HepG2 (cell line): Measurements from ENCODE around the gene ATXN1L. TPM values are rescaled to one million over a fixed set of nuclear protein-coding genes. Genes with fewer than 3 reads are reported as not detected.
"Not testable (repeated sequence)": the region's sequence is repeated elsewhere in the genome, so short reads cannot be mapped to it uniquely, and the experiment has no call there.

Experiments used
- ATAC-seq: fragments of 200-7000 bp; cut with Tn5 transposase; 3 replicates; pipeline ENCODE4 v1.9.1; 2020; ENCODE audit warnings: mild to moderate bottlenecking, moderate library complexity
- BruUV-seq: library from RNA; stranded (reverse); fragments of 400-500 nt; replicated peaks from 2 replicates; lab custom pipeline; 2021; lab: Mats Ljungman, UMichigan
- CTCF ChIA-PET: fragments of 300-600 bp; formaldehyde crosslinking; extraction: SDS; loops from one replicate; lab custom pipeline; 2021; ENCODE audit warnings: low total read pairs, inconsistent platforms, low intra/inter-chr PET ratio; lab: Yijun Ruan, JAX
- POLR2A ChIA-PET: fragments of 350-600 bp; sonication (Branson Sonifier 250); formaldehyde crosslinking; loops from one replicate; lab custom pipeline; 2020; ENCODE audit warnings: antibody characterized with exemption, inconsistent platforms; lab: Yijun Ruan, JAX
- DNase-seq: peaks from one replicate; pipeline ENCODE4 v3.0.0-alpha.2; 2015; ENCODE audit warnings: low spot score
- FAIRE-seq: peaks from 3 replicates; lab custom pipeline; 2011; peaks lifted over from hg19 to GRCh38; lab: Jason Lieb, UNC
- H2AFZ ChIP-seq: one replicate; pipeline ENCODE4 v1.6.1; 2011; ENCODE audit warnings: low read length, inconsistent platforms
- H3K27ac ChIP-seq: fragments of 300-600 bp; 3 replicates; pipeline ENCODE4 v1.8.0; 2011; ENCODE audit warnings: mixed run types, mild to moderate bottlenecking, mixed read lengths, low read length, inconsistent platforms; ENCODE audit not compliant: insufficient read depth; ENCODE audit errors: extremely low read length
- H3K27me3 ChIP-seq, 2 experiments: fragments of 200-600 bp in 1 of 2; 2 replicates in 1 of 2; 3 replicates in 1 of 2; pipeline versions ENCODE4 v1.6.0 to v1.8.0; 2011; ENCODE audit warnings: low read length in 2 of 2, mild to moderate bottlenecking in 2 of 2, moderate library complexity in 2 of 2, inconsistent platforms in 1 of 2; ENCODE audit not compliant: insufficient read depth in 2 of 2, control insufficient read depth in 1 of 2
- H3K36me3 ChIP-seq, 2 experiments: fragments of 200-600 bp in 1 of 2; replicated peaks in 1 of 2; 2 replicates in 1 of 2; 3 replicates in 1 of 2; pipeline versions ENCODE4 v1.5.1 to v1.8.0; 2011; ENCODE audit warnings: low read length in 2 of 2, inconsistent platforms in 1 of 2; ENCODE audit not compliant: insufficient read depth in 2 of 2, control insufficient read depth in 1 of 2
- H3K4me1 ChIP-seq: 2 replicates; pipeline ENCODE4 v1.5.1; 2012; ENCODE audit warnings: low read length, inconsistent platforms; ENCODE audit not compliant: insufficient read depth
- H3K4me2 ChIP-seq: 2 replicates; pipeline ENCODE4 v1.6.0; 2011; ENCODE audit warnings: low read depth, low read length, inconsistent platforms
- H3K4me3 ChIP-seq, 3 experiments: fragments of 200-600 bp in 1 of 3; sonication (generic), shearing (Covaris generic) in 1 of 3; replicated peaks in 1 of 3; 2 replicates each; pipeline ENCODE4 v1.5.1; 2011 to 2016; ENCODE audit warnings: low read length in 3 of 3, inconsistent platforms in 2 of 3, low read depth in 2 of 3, mild to moderate bottlenecking in 2 of 3, control low read depth in 1 of 3, mixed read lengths in 1 of 3; ENCODE audit not compliant: insufficient read depth in 1 of 3
- H3K79me2 ChIP-seq: one replicate; pipeline ENCODE4 v1.6.1; 2011; ENCODE audit warnings: low read length, inconsistent platforms; ENCODE audit not compliant: insufficient read depth
- H3K9ac ChIP-seq: 2 replicates; pipeline ENCODE4 v1.6.0; 2011; ENCODE audit warnings: mild to moderate bottlenecking, low read depth, low read length, inconsistent platforms; ENCODE audit not compliant: insufficient read depth
- H3K9me3 ChIP-seq: 2 replicates; pipeline ENCODE4 v1.5.1; 2012; ENCODE audit warnings: mild to moderate bottlenecking, low read length
- H4K20me1 ChIP-seq: 2 replicates; pipeline ENCODE4 v1.6.0; 2011; ENCODE audit warnings: inconsistent platforms, mild to moderate bottlenecking, low read length, moderate library complexity; ENCODE audit not compliant: insufficient read depth
- IRF9 ChIP-seq: sonication (generic); formaldehyde crosslinking; IDR thresholded peaks from 2 replicates; pipeline ENCODE4 v1.8.0; 2022; ENCODE audit warnings: missing genetic modification reagents, mild to moderate bottlenecking, borderline replicate concordance
- KDM1A ChIP-seq: IDR thresholded peaks from 2 replicates; pipeline ENCODE4 v1.6.1; 2016; ENCODE audit warnings: missing compliant biosample characterization
- TARDBP ChIP-seq: sonication (generic); formaldehyde crosslinking; IDR thresholded peaks from 2 replicates; pipeline ENCODE4 v1.8.0; 2022; ENCODE audit warnings: mild to moderate bottlenecking, missing genetic modification reagents
- ZBTB8A ChIP-seq: sonication (generic); formaldehyde crosslinking; IDR thresholded peaks from 2 replicates; pipeline ENCODE4 v1.4.0; 2020; ENCODE audit warnings: mild to moderate bottlenecking, low read depth, missing genetic modification reagents, borderline replicate concordance
- ZNF121 ChIP-seq: sonication (generic); formaldehyde crosslinking; IDR thresholded peaks from 2 replicates; pipeline ENCODE4 v1.5.0; 2020; ENCODE audit warnings: mild to moderate bottlenecking, missing genetic modification reagents
- ZNF598 ChIP-seq: sonication (generic); formaldehyde crosslinking; IDR thresholded peaks from 2 replicates; pipeline ENCODE4 v1.5.1; 2020; ENCODE audit warnings: mild to moderate bottlenecking, missing genetic modification reagents, borderline replicate concordance
- ZNF770 ChIP-seq: sonication (generic); formaldehyde crosslinking; IDR thresholded peaks from 2 replicates; pipeline ENCODE4 v1.5.0; 2020; ENCODE audit warnings: mild to moderate bottlenecking, missing genetic modification reagents
- WGBS: methylation state at CpG from one replicate; pipeline ENCODE4 v1.1.6; 2017; ENCODE audit warnings: low lambda C conversion rate; 5-methylcytosine and 5-hydroxymethylcytosine counted together
- in situ Hi-C: cut with HindIII; loops from 2 replicates; pipeline ENCODE4 v1.10.0; 2017; ENCODE audit warnings: low pct_unique_long_range_greater_than_20kb; ENCODE audit not compliant: extremely low pct_ligation_motif_present
- intact Hi-C: fragments of 100-400 bp; cut with micrococcal nuclease; formaldehyde crosslinking; loops from one replicate; pipeline ENCODE4 v1.10.0; 2022; ENCODE audit not compliant: unreplicated experiment
- polyA plus RNA-seq, 8 experiments: library from polyadenylated mRNA; depleted of rRNA in 3 of 8; stranded (reverse) in 7 of 8; unstranded in 1 of 8; fragments of >200 nt; fragmentation: Illumina TruSeq in 4 of 8; extraction: Trizol in 4 of 8; gene quantifications; 2 replicates each; pipeline versions ENCODE4 v1.2.1 to v1.2.3, GENCODE V29; 2011 to 2016; ENCODE audit warnings: low read depth in 4 of 8, missing spikeins in 1 of 8, mixed read lengths in 1 of 8; ENCODE audit not compliant: insufficient read depth in 1 of 8
- total RNA-seq, 5 experiments: library from RNA; depleted of rRNA; stranded (reverse); fragments of >200 nt; fragmentation: Illumina TruSeq; extraction: Trizol; gene quantifications; 2 replicates each; pipeline ENCODE4 v1.2.3, GENCODE V29; 2016; ENCODE audit warnings: low read depth in 1 of 5
- TF ChIP-seq, protein P1 (sequence below): sonication (generic); formaldehyde crosslinking; IDR thresholded peaks from 2 replicates; pipeline ENCODE4 v1.5.1; 2020; ENCODE audit warnings: mild to moderate bottlenecking, missing genetic modification reagents, moderate library complexity

The ATXN1L gene
- total and polyA plus RNA-seq, 2 of the 13 experiments (the other 11 are each of a cell fraction or from before 2014, with no cell fraction given): 20.0 to 22.4 TPM

- ATAC-seq (no peak), DNase-seq (no peak), FAIRE-seq (no peak)
- H2AFZ ChIP-seq: no peak overlapping the region
- intact Hi-C loops: no loop called here
- TF ChIP-seq, protein P1, sequence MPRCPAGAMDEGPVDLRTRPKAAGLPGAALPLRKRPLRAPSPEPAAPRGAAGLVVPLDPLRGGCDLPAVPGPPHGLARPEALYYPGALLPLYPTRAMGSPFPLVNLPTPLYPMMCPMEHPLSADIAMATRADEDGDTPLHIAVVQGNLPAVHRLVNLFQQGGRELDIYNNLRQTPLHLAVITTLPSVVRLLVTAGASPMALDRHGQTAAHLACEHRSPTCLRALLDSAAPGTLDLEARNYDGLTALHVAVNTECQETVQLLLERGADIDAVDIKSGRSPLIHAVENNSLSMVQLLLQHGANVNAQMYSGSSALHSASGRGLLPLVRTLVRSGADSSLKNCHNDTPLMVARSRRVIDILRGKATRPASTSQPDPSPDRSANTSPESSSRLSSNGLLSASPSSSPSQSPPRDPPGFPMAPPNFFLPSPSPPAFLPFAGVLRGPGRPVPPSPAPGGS (CRISPR knock-in tag): 0 out of 2 replicates have a peak, but pooled peaks have one; percentile 38
- TF ChIP-seq ZNF770 (CRISPR knock-in tag) (peak; percentile 59; the same call in 1 of the 2 replicates), ZNF598 (CRISPR knock-in tag) (0 out of 2 replicates have a peak, but pooled peaks have one; percentile 23), IRF9 (CRISPR knock-in tag) (no peak), TARDBP (CRISPR knock-in tag) (0 out of 2 replicates have a peak, but pooled peaks have one; percentile 22), ZNF121 (CRISPR knock-in tag) (peak; percentile 99), ZBTB8A (CRISPR knock-in tag) (no peak), KDM1A (CRISPR knock-in tag) (peak; percentile 23; the same call in 1 of the 2 replicates)
- in situ Hi-C loops: no loop called here
- H3K9ac ChIP-seq: no peak overlapping the region
- BruUV-seq: no TSS peak
- H3K79me2 ChIP-seq: peaks cover 99% of the 10 kb centered on the region
- ChIA-PET POLR2A (interaction anchor here (1.5 kb wide), 1 partner anchor 10 kb away, joined by 3 read pairs; no protein-coding TSS in a partner anchor), CTCF (no interaction called here)
- H3K27me3 ChIP-seq: no peaks in the 10 kb centered on the region
- no peak overlapping the region for H3K4me2 ChIP-seq
- H3K9me3 ChIP-seq: no peaks in the 10 kb centered on the region
- peaks cover 100% of the 10 kb centered on the region for H4K20me1 ChIP-seq
- WGBS: 84% methylated on average over 9 of the region's 9 CpGs
- H3K27ac ChIP-seq: no peak overlapping the region
- peaks cover 71% of the 10 kb centered on the region for H3K4me1 ChIP-seq
- H3K4me3 ChIP-seq: no peak overlapping the region
- peaks cover 3 to 24% of the 10 kb centered on the region in 2 experiments; a peak in 4 of 5 replicates for H3K36me3 ChIP-seq
Observed at GRCh38 chr16:71904239-71904638, 58.5 kb downstream of the ATXN1L start.

GRCh38 chr16:71905765-71906164 is 60.0 kb downstream of the ATXN1L start:
- H3K27me3 ChIP-seq, in situ Hi-C loops, FAIRE-seq, H3K27ac ChIP-seq, intact Hi-C loops, DNase-seq, H3K9ac ChIP-seq, H3K4me3 ChIP-seq, H3K9me3 ChIP-seq, ATAC-seq, H3K4me2 ChIP-seq, H2AFZ ChIP-seq, BruUV-seq, CTCF ChIA-PET: not testable (repeated sequence)
- peaks cover 68% of the 10 kb centered on the region for H3K4me1 ChIP-seq
- 91% methylated on average over 6 of the region's 6 CpGs for WGBS
- H3K79me2 ChIP-seq: peaks cover 99% of the 10 kb centered on the region
- POLR2A ChIA-PET: interaction anchor here (0.7 to 1.8 kb wide), 2 partner anchors 20 to 1377 kb away, joined by 3 to 4 read pairs; no protein-coding TSS in a partner anchor
- peaks cover 3 to 29% of the 10 kb centered on the region in 2 experiments; a peak in 4 of 5 replicates for H3K36me3 ChIP-seq
- peaks cover 100% of the 10 kb centered on the region for H4K20me1 ChIP-seq
